ENCODE data around the gene WDFY4.

The WDFY4 gene

DNA sequence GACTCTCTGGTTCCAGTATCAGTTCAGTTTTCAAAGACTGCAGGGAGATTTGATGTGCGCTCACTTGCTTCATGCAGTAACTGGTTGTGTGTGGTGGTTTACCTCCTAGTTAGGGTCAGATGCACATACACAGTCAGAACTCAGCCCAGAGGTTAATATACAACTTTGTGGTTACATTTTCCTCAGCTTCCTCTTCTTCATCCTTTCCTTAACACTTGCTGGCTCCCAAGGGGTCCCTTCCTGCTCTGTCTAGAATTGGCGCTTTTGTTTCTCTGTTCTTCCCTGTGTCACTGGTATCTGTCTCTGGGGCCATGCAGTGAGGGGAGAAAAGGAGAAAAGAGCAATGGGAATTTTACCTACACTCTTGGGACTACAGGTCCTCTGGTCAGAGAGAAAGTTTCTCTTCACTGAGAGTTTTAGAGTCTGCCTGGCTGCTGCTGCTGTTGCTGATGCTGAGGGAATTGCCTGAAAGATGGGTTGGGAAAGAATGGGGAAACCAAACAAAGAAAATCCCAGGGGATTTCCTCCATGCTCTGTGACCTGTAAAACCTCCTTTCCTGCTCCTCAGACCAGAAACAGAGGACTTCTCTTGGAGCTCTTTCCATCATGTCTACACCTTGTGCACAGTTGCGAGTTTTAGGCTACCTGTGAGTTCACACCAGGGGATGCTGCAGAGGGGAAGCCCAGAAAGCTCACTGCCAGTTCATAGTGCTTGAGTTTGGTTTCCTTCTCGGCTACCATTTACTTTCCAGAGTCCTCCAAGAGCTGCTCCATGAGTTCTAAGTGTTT, 74.6 kb downstream of the WDFY4 start:
- Histone ChIP-seq H3K9me3 (ENCODE audit: severe bottlenecking) (no peaks in the 10 kb centered on the region), H3K36me3 (ENCODE audit: low read depth) (no peaks in the 10 kb centered on the region), H3K27me3 (ENCODE audit: insufficient read depth, poor library complexity, severe bottlenecking) (peaks cover 24% of the 10 kb centered on the region), H3K4me3 (ENCODE audit: severe bottlenecking) (no peak overlapping the region), H3K27ac (ENCODE audit: poor library complexity, severe bottlenecking) (no peak overlapping the region), H3K4me1 (ENCODE audit: insufficient read depth, poor library complexity, severe bottlenecking) (no peaks in the 10 kb centered on the region)
- DNase-seq (ENCODE audit: low spot score) (no peak), ATAC-seq (ENCODE audit: low read depth) (no peak)
- no peak for TF ChIP-seq CTCF (IDR thresholded peaks at IDR 0.05; ENCODE audit: poor library complexity, severe bottlenecking)

DNA sequence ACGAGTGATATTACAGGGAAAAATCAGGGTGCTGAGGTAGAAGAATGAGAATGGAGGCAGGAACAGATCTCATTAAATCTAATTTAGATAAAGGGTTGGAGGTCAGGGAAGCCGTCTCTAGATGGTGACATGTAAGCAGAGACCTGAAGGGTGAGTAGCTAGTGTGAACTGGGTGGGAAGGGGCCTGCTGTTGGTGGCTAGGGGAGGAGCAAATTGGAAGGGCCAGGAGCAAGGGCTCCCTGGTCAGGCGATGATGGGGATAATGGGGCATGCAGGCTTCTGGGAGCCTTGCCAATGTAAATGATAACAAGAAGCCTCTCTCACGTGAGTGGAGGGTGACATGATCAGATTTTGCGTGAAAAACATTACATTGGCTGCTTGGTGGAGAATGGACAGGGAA, 76.3 kb downstream of the WDFY4 start:
- TF ChIP-seq CTCF (IDR thresholded peaks at IDR 0.05; ENCODE audit: poor library complexity, severe bottlenecking), result no peak
- Histone ChIP-seq H3K27me3 (ENCODE audit: insufficient read depth, poor library complexity, severe bottlenecking) (peaks cover 17% of the 10 kb centered on the region), H3K9me3 (ENCODE audit: severe bottlenecking) (no peaks in the 10 kb centered on the region), H3K4me1 (ENCODE audit: insufficient read depth, poor library complexity, severe bottlenecking) (no peaks in the 10 kb centered on the region), H3K27ac (ENCODE audit: poor library complexity, severe bottlenecking) (no peak overlapping the region), H3K36me3 (ENCODE audit: low read depth) (no peaks in the 10 kb centered on the region), H3K4me3 (ENCODE audit: severe bottlenecking) (no peak overlapping the region)
- DNase-seq (ENCODE audit: low spot score) (no peak), ATAC-seq (ENCODE audit: low read depth) (no peak)

GRCh38 chr10:48762064-48763042, 77.7 kb downstream of the WDFY4 start:
- TF ChIP-seq CTCF (IDR thresholded peaks at IDR 0.05; ENCODE audit: poor library complexity, severe bottlenecking), result no peak
- Histone ChIP-seq H3K4me1 (ENCODE audit: insufficient read depth, poor library complexity, severe bottlenecking) (no peaks in the 10 kb centered on the region), H3K4me3 (ENCODE audit: severe bottlenecking) (no peak overlapping the region), H3K9me3 (ENCODE audit: severe bottlenecking) (no peaks in the 10 kb centered on the region), H3K27ac (ENCODE audit: poor library complexity, severe bottlenecking) (no peak overlapping the region), H3K27me3 (ENCODE audit: insufficient read depth, poor library complexity, severe bottlenecking) (peaks cover 13% of the 10 kb centered on the region), H3K36me3 (ENCODE audit: low read depth) (no peaks in the 10 kb centered on the region)
- no peak for ATAC-seq (ENCODE audit: low read depth)
- DNase-seq (ENCODE audit: low spot score), result no peak

DNA sequence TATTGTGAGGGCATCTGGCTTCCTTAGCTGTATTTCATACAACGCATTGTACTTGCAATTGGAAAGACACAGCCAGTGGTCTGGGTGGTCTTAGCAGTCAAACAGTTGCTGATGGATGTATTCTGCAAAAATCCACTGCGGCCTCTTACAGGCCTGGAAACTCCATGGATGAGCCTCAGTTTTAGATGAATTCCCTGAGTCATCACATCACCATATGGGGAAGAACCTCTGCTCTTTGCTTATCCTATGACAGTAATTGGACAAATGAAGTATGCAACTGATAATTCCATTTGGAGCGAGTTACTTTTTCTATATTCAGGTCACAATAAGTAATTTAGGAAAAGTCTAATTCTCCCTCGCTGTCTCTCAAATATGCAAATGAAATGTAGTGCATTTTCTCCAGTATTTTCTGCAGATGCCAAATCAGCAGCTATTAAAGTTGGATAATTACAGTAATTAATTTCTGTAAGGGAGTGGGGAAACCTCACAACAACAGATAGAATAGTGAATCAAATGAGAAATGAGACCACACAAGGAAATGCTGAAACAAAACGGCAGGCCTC, 78.8 kb downstream of the WDFY4 start:
- no peak for TF ChIP-seq CTCF (IDR thresholded peaks at IDR 0.05; ENCODE audit: poor library complexity, severe bottlenecking)
- Histone ChIP-seq H3K36me3 (ENCODE audit: low read depth) (no peaks in the 10 kb centered on the region), H3K9me3 (ENCODE audit: severe bottlenecking) (no peaks in the 10 kb centered on the region), H3K4me1 (ENCODE audit: insufficient read depth, poor library complexity, severe bottlenecking) (no peaks in the 10 kb centered on the region), H3K27me3 (ENCODE audit: insufficient read depth, poor library complexity, severe bottlenecking) (peaks cover 3% of the 10 kb centered on the region), H3K4me3 (ENCODE audit: severe bottlenecking) (no peak overlapping the region), H3K27ac (ENCODE audit: poor library complexity, severe bottlenecking) (no peak overlapping the region)
- no peak for DNase-seq (ENCODE audit: low spot score)
- ATAC-seq (ENCODE audit: low read depth), result no peak
